Spleen (tissue), 7 donors: ENCODE data around the gene SPRYD4.
"Not testable (repeated sequence)": the region's sequence is repeated elsewhere in the genome, so short reads cannot be mapped to it uniquely, and the experiment has no call there.

Experiments used
- CTCF ChIP-seq, 11 experiments: fragments of 200-600 bp in 7 of 11; fragments of 450-650 bp in 4 of 11; sonication (generic) in 4 of 11; IDR thresholded peaks in 8 of 11; conservative IDR thresholded peaks in 3 of 11; 1 replicate in 7 of 11; 2 replicates in 4 of 11; pipeline versions ENCODE4 v1.4.0 to v1.8.0; 2016 to 2021; ENCODE audit warnings: antibody characterized with exemption in 11 of 11, inconsistent platforms in 4 of 11, mild to moderate bottlenecking in 1 of 11
- POLR2A ChIP-seq, 3 donors: fragments of 450-650 bp; IDR thresholded peaks; one replicate each; pipeline ENCODE4 v1.5.1; 2017; ENCODE audit warnings: antibody characterized with exemption in 3 of 3, mild to moderate bottlenecking in 1 of 3
- POLR2AphosphoS5 ChIP-seq, 3 donors: sonication (generic); formaldehyde crosslinking; IDR thresholded peaks; one replicate each; pipeline ENCODE4 v1.5.1; 2017; ENCODE audit warnings: antibody characterized with exemption in 3 of 3
- donor health status: DM: no; HTN: no; CAD: no; lungs with moderate emphysema.
- donor health status: DM: no; HTN: no; CAD: no.
- donor health status: DM: no; HTN: no; CAD: no.

GRCh38 chr12:56494481-56494880 lies 26.1 kb downstream of the SPRYD4 start:
- not testable (repeated sequence) for TF ChIP-seq CTCF (IDR thresholded peaks at IDR 0.05 in 8 of 11, conservative IDR thresholded peaks at IDR 0.05 in 3 of 11); POLR2A (IDR thresholded peaks at IDR 0.05); POLR2AphosphoS5 (IDR thresholded peaks at IDR 0.05)
